HG02571 (cell line): ENCODE measurements around the gene CSKMT.
A peak's percentile ranks its signal among the peaks of the same experiment; 100 is the strongest.
"Not testable (repeated sequence)": the region's sequence is repeated elsewhere in the genome, so short reads cannot be mapped to it uniquely, and the experiment has no call there.

ENCODE experiments used
- ATAC-seq: cut with Tn5 transposase; IDR thresholded peaks from one replicate; pipeline ENCODE4 v1.9.1; 2021; ENCODE audit warnings: mild to moderate bottlenecking, moderate library complexity; ENCODE audit not compliant: unreplicated experiment

Gene CSKMT

GRCh38 chr11:62687508-62688396 lies 22.6 kb downstream of the CSKMT start:
- ATAC-seq: no peak

GRCh38 chr11:62688491-62688890 lies 23.4 kb downstream of the CSKMT start:
- ATAC-seq: no peak

- no peak for ATAC-seq
Measured at GRCh38 chr11:62689421-62690183, 24.5 kb downstream of the CSKMT start, which contains the start of gene LRRN4CL. TSS of gene LRRN4CL (minus strand) at chr11:62689530. CDS start at chr11:62688508, 1,022 bp downstream.

- not testable (repeated sequence) for ATAC-seq
Measured at GRCh38 chr11:62693624-62694023, 28.5 kb downstream of the CSKMT start.

- no peak for ATAC-seq
Measured at GRCh38 chr11:62694455-62695167, 29.5 kb downstream of the CSKMT start.

GRCh38 chr11:62702246-62702645 lies 37.1 kb downstream of the CSKMT start:
- no peak for ATAC-seq

GRCh38 chr11:62703921-62704320 lies 38.8 kb downstream of the CSKMT start:
- not testable (repeated sequence) for ATAC-seq

- no peak for ATAC-seq
Measured at GRCh38 chr11:62705413-62705812, 40.3 kb downstream of the CSKMT start.

- ATAC-seq: peak; percentile 53
Measured at GRCh38 chr11:62705880-62706849, 41.1 kb downstream of the CSKMT start.

- ATAC-seq: no peak
Measured at GRCh38 chr11:62706850-62707247, 41.7 kb downstream of the CSKMT start.

- no peak for ATAC-seq
Measured at GRCh38 chr11:62707277-62707861, 42.3 kb downstream of the CSKMT start, which contains the start of the genes BSCL2 and GNG3. TSS of gene BSCL2 (minus strand) at chr11:62707424. CDS start at chr11:62707195, 229 bp downstream. TSS of gene GNG3 (plus strand) at chr11:62707676. CDS start at chr11:62708296, 620 bp downstream.

GRCh38 chr11:62708392-62708791 lies 43.3 kb downstream of the CSKMT start:
- ATAC-seq: no peak

GRCh38 chr11:62708793-62709192 lies 43.7 kb downstream of the CSKMT start:
- ATAC-seq: no peak

- peak; percentile 67 for ATAC-seq
Measured at GRCh38 chr11:62709247-62710000, 44.3 kb downstream of the CSKMT start.

- ATAC-seq: peak; percentile 1
Measured at GRCh38 chr11:62710001-62710345, 44.9 kb downstream of the CSKMT start.

- no peak for ATAC-seq
Measured at GRCh38 chr11:62712276-62712812, 47.2 kb downstream of the CSKMT start.

- ATAC-seq: no peak
Measured at GRCh38 chr11:62712861-62713260, 47.7 kb downstream of the CSKMT start.

GRCh38 chr11:62713343-62713742 lies 48.2 kb downstream of the CSKMT start:
- ATAC-seq: no peak
